Left renal pelvis (tissue), 4 donors: ENCODE results near the gene LPAR2. TPM values are rescaled to one million over a fixed set of nuclear protein-coding genes. Genes with fewer than 3 reads are reported as not detected.

Experiments
- DNase-seq, 4 donors: peaks; one replicate each; pipeline ENCODE4 v3.0.0-alpha.2; 2013; ENCODE audit warnings: low read depth in 4 of 4, low spot score in 3 of 4
- polyA plus RNA-seq, 4 donors: library from polyadenylated mRNA; unstranded; fragments of 120-200 nt; gene quantifications; one replicate each; pipeline ENCODE4 v1.2.1, GENCODE V29; 2013; ENCODE audit not compliant: insufficient read length in 4 of 4

The LPAR2 gene
- polyA plus RNA-seq, 4 donors: 15.7 to 41.0 (median 23.9) TPM

- DNase-seq: no peak
Measured at GRCh38 chr19:19654441-19654840, 26.4 kb upstream of the LPAR2 start.

DNA sequence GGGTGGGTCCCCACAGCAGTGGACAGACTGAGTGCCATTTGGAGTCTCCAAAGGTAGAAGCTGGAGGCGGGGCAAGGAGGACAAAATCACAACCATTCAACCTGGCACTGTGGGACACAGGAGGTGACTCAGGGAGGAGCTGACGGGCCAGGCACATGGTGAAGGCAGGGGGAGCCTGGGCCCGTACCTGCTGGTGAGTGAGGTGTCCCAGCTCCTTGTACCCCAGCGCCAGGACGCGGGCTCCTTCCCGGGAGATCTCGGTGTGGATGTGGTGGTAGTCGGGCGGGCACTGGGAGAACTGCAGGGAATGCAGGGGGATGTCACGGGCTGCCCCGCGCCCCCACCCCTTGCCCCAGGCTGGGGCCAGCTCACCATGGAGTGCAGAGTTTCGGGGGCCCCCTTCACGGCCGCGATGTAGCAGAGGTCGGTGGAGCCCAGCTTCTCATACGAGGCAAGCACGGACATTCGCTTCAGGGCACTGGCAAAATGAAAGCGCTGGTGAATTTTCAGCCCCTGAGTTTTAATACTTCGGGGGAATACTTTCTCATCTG lies 25.7 kb upstream of the LPAR2 start:
- DNase-seq: no peak

GRCh38 chr19:19652482-19653295 lies 24.7 kb upstream of the LPAR2 start:
- DNase-seq: no peak

GRCh38 chr19:19651076-19651475 lies 23.1 kb upstream of the LPAR2 start:
- DNase-seq: no peak

DNA sequence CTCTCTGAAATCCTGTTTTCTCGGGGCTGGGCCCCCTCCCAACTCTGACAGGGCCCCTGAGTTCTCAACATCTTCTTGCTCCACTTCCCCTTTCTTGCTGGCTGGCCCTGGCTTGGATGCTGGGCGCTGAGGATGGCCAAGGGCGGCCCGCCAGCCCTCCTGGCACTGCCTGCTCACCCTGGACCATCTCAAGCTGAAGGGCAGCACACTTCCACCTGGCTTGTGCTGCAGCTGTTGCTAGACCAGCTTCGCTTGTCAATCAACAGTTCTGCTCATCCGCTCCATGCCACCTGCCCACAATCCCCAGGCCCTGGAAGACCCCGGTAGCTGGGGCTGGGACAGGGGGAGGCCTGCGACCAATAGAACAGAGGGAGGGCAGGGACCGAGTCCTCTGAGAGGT lies 22.3 kb upstream of the LPAR2 start:
- no peak for DNase-seq

DNA sequence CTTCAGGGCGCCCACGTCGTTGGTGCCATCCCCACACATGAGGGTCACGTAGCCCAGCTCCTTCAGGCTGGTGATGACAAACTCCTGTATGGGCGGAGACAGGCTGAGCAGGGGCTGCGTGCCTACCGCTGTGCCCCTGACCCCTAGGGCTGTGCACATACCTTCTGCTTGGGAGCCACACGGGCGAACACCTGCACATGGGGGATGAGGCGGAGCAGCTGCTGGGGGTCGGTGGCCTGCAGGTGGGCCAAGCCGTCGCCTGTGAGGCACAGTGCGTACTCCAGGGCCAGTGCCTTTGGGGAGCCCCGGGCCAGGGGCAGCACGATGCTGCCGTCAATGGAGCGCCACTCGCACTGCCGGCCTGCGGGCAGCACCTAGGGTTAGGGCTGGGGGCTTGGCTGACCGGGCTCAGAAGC lies 21.6 kb upstream of the LPAR2 start:
- DNase-seq: no peak

DNA sequence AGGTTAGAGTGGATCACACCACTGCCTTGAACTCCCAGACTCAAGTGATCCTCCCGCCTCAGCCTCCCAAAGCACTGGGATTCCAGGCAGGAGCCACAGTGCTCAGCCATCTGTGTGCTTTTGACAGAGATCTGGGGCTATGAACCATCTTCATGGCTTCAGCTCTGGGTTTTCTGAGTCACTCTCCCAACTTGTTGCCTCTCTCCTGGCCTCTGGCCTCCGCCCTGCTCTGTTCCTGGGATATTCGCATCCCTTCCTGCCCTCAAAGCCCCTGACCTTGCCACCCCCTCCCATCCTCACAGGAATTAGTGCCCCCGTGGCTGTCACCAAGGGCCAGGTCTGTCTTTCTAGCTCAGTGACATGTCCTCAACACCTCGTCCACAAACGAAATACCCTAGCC lies 21.1 kb upstream of the LPAR2 start:
- DNase-seq: no peak

- no peak for DNase-seq
Measured at GRCh38 chr19:19647037-19647835, 19.2 kb upstream of the LPAR2 start.

GRCh38 chr19:19645233-19645870 lies 17.3 kb upstream of the LPAR2 start:
- DNase-seq: no peak

DNA sequence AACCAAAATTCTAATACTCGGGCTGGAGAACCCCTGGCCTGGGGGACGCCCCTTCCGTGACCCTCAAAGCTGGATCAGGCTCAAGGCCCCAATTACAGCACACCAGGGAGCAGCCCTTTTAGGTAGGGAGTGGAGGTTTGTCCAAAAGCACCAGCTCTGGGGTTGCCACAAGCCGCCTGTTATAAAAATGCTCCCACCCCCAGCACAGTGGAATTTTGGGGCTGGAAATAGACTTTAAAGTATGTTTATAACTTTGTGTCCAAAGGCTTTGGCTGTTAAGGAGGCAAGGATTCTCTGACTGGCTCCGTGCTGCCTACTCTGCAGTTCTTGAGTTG lies 16.0 kb upstream of the LPAR2 start:
- DNase-seq: no peak

DNA sequence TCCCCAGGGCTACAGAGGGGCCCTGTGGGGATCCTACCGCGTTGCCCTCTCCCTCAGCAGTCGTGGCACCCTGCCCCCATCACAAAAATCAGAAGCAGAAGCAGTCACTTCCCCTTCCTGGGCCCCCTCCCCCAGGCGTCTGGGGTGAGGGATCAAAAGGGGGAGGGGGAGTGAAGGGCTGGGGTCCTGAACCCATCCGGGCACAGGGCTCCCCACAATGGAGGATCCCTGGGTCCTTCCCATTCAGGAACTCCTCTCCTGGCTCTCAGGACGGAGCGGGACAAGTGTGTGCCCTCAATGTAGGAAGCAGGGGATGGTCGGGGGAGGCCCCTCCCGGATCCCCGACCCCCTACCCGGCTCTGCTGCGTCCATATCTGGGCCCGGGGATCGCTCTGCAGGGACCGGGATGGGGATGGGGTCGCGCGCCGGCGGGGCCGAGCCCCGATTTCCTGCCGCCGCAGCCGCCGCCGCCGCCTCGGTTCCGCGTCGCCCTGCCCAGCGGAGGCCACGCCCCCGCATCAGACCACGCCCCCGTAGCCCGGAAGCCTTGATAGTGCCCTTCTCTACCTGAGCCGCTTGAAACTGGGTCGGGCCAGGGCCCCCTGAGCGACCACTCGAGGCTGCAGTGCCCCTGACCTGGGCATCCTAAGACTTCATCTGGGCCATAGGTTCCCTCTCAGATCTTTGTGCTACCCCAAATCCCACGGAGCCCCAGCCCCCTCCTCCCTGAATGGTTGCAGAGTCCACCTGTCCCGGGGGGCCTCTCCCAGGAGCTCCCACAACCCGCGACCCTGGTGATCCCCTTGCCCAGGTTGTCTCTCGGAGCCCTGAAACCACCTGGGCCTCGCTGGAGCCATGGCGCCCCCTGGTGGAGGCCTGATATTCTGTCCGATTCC lies 15.4 kb upstream of the LPAR2 start, which contains the start of gene GMIP:
Gene GMIP (minus strand): TSS at position 500 of the 896 bp plus-strand sequence. CDS start 128 bp downstream, at position 372.
- DNase-seq: no peak

DNA sequence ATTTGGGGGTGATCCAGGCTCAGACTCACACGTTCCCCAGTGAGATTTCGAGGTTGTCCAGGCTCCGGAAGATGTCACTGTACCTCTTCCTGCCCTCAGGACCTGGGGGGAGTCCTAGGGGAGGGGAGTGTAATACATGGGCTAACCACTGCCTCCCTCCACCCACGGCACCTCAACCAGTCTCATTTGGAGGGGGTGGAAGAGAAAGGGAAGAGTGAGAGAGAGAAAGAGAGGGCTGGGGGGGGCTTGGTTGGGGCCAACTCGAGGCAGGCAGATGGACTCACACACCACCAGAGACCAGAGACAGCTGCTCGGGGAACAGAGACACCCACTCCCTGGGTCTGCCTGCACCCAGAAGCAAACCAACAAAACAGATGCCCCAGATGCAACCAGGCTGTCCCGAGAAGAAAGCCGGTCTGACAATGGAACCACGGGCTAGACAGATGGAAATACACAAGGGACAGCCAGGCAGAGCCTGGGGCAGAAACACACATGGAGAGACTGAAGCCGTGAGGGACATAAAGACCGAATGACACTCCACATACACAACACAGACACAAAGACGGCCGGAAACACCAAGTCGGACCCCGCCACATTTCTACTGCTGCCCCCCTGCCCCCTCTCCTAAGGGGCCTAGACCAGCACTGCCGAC lies 14.6 kb upstream of the LPAR2 start:
- DNase-seq: no peak

DNA sequence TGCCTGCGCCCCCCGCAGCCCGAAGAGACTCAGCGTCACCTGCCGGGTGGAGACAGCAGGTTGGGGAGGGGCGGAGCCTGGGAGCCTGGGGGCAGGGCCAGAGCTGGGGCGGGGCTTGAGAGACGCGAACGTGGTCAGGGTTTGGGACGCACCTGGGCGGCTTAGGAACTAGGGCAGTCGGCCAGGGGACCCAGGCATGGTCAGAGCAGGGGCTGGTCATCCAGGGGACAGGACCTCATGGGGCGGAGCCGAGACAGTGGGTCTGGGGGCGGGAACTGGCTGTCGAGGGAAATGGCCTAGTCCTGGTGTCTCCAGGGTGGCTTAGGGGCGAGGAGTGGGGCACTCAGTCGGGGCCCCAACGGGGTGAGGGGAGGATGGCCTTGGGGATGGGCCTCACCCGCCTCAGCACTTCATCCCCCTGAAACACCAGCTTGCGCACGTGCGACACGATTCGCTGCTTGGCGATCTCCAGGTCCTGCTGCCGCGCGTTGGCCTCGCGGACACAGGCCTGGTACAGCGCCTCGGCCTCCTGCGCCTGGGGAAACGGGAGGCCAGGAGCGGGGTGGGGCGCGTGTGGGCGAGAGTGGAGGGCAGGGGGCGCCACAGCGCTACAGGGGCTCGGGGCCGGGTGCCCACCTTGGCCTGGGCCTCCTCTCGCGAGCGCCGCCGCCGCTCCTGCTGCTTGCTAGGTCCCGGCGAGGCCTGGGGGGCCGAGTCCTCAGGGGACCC lies 9.7 kb upstream of the LPAR2 start:
- DNase-seq: no peak

DNA sequence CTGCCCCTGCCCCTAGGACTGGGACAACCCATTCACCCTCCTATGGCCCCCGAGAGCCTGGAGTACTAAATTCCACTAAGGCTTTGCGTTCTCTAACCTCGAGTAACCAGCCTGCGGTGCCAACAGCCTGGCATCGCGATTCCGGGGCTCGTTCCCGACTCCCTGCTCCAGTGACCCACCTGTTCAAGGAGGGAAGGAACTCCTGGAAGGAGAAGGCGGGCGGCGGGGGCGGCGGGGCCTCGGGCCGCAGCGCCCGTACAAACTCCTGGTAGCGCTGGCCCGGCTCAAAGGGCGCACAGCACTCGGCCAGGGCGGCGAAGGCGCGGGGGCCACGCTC lies 9.1 kb upstream of the LPAR2 start:
- DNase-seq: no peak

DNA sequence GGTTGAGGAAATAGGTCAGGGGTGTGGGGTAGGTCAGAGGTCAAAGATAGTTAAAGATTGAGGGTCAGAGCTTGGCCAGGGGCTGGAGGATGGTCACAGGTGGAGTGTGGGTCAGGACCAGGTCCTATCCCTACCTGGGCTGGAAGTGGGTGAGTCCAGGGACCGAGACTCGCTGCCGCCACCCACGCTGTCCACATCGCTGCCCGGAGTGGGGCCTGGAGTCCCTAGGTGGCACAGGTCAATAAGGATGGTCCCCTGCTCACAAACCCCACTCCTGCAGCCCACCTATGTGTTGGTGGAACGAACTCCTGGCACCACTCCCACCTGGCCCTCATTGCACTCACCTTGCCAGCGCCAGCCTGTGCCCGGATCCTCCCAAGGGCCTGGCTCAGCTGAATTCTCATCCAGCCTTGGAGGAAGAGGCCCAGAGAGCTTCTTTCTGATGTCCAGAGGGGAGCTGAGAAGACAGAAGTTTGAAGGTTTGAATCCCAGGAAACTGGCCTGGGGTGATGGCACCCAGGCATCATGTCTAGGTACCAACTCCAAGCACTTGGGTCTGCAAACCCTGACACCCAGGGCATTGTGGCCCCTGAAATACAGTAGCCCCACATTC lies 8.7 kb upstream of the LPAR2 start:
- DNase-seq: no peak

GRCh38 chr19:19635313-19635702 lies 7.3 kb upstream of the LPAR2 start:
- no peak for DNase-seq

DNA sequence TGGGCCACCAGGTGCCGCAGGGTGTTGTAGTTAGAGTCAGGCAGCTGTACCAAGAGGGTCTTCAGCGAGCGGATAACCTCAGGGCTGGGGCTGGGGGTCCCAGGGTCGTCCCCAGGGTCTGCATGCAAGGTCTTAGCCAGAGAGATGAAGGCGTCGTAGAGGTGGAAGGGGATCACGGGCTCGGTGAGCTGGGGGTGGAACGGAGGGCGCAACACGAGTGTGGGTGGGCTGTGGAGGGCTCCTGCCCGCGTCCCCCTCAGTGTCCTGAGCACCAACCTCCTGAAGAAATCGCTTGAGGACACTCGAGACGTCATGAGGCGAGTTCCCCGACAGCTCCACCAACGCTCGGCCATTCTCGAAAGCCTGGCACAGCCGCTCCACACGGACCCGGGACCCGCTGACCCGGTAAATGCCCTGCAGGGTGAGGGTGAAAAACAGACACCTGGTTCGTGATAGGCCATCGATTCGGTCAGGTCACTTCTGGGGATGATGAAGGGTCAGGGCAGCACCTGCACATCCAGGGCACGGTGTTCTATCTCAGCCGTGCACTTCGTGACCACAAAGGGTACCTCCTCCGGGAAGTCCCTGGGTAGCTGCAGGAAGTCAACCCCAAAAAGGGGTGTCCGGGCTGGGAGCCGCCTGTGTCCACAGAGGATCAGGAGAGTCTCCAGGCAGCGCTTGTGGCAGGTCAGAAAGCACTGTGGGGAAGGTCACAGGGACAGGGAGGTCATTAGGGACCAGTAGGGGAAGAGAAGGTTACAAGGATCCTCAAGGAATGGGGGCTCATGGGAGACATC lies 6.7 kb upstream of the LPAR2 start:
- no peak for DNase-seq
